ENCODE data around the gene ABI1.

- no peak for TF ChIP-seq SP1 (IDR thresholded peaks at IDR 0.05)
- no peak for TF ChIP-seq CTCF (IDR thresholded peaks at IDR 0.05; ENCODE audit: low read depth, low read length, missing input control)
- no peak for TF ChIP-seq TAF1 (conservative IDR thresholded peaks at IDR 0.05)
Observed at GRCh38 chr10:26909753-26910152, 49.0 kb upstream of the ABI1 start.

Data from liver (tissue), 3 donors.